Measurements from ENCODE around the gene FNDC5.

FNDC5 gene

DNA sequence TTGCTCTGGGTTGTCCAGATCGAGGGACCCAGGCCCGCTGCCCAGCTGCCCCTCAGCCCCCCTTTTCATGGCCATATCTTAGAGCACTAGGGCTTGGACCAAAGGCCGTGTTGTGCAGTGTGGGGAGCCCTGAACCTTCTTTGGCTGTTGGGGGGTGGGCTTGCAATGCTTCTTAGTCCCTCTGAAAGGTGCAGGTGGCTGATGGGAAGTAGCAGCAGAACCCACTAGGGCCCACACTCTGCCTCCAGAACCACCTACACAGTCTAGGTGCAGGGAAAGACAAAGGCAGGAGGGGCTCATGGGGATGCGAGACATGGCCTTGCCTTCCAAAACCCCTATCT, 13.3 kb upstream of the FNDC5 start:
- no peak for DNase-seq (ENCODE audit: low read depth)

DNA sequence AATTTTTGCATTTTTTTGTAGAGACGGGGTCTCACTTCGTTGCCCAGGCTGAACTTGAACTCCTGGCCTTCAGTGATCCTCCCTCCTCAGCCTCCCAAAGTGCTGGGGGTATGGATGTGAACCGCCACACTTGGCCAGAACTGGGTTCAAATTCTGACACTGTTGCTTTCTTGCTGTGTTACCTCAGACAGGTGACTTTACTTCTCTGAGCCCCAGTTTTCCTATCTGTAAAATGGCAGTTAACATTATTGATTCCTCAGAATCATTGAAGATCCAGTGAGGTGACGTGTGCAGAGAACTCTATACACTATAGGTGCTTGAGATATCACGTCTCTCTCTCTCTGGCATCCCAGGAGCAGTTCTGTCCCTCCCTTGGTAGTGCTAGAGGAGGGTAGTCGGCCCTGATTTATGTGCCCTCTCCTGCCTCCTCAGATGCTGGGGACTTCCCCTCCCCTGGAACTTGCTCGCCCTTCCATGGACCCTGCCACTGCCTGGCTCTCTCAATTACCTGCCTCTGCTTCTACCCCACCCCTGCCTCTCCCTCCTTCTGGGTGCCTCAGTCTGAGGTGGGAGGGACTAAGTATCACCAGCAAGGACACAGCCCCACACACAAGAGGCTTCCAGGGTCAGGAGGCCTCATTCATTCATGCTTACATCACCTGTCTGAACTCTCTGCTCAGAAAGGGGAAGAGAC, 12.8 kb upstream of the FNDC5 start:
- no peak for DNase-seq (ENCODE audit: low read depth)

DNA sequence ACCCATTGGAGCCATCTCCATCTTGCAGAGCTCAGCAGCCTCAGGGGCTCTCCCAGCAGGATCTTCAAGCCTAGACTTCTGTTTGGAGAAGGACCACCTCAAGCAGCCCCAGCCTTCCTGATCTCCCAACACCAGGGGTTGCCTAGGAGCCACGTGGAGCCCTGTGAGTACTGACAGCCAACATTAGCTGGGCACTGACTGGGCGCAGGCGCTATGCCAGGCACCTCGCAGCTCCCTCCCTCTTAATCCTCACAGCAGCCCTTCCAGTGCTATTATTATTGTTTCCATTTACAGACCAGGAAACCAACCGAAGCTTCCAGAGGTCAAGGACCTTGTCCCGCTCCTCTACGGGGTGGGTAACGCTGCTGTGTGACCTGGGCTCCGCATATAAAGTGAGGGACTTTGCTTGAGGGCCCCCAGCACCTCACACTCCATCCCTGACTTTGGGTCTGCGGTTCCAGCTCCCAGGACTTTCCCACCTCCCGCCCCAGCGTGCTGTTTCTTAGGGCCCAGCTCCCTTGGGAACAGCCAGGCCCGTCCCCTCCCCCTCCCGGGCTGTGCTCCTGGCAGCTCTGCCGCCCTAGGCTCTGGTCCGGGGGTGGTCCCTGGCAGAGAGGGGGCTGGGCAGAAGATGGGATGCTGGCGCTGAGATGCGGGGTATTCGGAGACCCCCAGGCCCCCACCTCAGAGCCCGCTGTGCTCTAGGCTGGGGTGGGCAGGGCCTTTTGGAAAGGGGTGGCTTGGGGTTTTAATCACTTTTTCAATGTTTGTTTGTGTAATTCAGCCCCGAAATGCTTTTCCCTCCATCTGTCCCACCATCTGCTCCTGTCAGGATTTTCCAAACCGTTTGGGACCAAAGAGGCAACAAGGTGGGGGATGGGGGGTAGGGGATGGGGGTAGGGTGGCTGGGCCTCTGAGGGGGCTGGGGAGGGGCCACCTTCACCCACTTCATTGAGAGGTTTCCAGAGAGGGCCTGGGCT, 11.4 kb upstream of the FNDC5 start:
- DNase-seq (ENCODE audit: low read depth), result no peak

DNA sequence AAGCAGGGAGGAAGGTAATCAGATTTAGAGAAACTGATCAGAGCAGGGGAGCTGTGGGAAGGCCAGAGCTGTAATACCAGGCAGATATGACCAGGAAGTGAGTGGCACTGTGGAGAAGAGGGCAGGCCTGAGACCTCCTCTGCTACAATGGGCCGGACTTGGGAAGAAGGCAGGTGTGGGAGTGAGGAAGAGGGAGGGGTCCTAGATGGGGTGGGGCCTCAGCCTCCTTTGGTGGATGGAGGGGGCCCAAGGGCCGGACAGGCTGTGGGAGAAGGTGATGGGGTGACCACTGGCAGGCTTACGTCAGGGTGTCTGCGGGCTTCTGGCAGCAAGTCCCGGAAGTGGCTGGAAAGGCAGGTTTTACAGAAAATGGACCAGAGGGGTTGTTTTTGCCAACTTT, 10.6 kb upstream of the FNDC5 start:
- DNase-seq (ENCODE audit: low read depth), result no peak

DNA sequence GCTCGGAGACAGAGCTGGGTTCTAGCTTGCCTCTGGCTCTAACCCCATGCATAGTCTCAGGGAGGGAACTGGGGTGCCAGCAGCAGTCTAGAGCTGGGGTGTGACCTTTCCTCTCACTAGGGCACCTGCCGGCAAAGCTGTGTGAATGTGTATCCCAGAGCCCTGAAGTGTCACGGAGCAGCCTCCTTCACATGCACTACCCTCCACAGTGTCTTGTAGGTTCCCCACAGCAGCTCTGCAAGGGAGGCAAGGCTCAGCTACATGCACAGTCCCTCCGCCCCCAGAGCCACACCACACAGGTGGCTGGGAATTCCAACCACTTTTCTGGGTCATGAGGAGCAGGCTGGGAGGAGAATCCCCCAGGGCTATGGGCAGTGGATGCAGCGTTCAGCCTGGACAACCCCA, 7.9 kb upstream of the FNDC5 start:
- DNase-seq (ENCODE audit: low read depth), result no peak

DNA sequence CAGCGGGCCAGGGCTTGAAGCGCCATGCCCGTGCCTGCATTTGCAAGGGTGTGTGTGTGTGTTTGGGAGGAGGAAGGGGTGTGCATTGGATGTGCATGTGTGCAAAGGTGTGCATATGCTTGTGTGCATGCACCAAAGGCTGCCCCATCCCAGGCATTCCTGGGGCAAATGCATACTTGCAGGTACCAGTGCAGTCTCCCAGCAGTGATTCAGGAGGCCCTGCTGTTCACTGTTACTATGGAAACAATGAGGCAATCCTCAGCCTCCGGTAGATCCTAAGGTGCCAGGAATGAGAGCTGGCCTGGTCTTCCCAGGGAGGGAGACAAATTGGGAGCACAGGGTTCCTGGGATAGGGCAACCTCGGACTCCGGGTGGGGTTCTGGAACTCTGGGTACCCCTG, 7.5 kb upstream of the FNDC5 start:
- DNase-seq (ENCODE audit: low read depth), result peak; percentile 60

DNA sequence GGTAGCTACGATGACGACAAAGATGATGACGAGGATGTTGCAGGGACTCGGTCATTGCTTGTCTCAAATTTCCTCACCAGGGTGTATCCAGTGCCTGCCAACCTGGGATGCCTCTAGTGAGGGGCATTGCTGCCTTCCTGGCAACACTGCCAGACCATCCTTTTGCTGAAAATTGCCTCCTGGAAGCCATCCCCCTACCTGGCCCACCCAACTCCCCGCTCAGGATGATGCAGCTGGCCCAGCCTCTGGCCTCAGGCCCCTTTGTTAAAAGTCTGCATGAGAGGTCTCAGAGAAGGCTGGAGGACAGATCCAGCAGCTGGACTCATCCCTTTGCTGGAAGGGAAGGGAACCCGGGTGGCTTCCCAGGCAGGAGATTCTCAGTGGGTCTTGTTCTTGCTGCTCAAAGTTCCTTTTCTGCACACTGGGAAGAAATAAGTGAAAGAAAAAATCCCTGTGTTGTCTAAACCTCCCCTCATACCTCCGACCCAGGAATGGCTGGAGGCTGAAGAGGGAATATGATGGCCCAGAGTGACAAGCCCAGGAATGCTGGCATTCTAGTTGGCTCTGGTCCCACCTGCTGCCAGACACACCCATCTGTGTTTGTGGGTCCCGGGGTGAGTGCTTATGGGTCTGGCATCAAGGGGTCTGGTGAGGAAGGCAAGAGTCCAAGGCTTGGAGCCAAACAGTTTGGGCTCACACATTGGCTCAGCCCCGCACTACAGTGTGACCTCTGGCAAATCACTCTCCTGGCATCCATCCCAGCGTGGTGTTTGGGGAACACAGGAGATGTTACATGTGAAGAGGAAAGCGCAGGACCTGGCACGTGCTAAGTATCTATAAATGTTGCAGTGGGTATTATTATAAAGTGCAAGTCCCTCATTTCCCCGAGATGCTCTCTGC, 6.7 kb upstream of the FNDC5 start:
- DNase-seq (ENCODE audit: low read depth), result no peak

DNA sequence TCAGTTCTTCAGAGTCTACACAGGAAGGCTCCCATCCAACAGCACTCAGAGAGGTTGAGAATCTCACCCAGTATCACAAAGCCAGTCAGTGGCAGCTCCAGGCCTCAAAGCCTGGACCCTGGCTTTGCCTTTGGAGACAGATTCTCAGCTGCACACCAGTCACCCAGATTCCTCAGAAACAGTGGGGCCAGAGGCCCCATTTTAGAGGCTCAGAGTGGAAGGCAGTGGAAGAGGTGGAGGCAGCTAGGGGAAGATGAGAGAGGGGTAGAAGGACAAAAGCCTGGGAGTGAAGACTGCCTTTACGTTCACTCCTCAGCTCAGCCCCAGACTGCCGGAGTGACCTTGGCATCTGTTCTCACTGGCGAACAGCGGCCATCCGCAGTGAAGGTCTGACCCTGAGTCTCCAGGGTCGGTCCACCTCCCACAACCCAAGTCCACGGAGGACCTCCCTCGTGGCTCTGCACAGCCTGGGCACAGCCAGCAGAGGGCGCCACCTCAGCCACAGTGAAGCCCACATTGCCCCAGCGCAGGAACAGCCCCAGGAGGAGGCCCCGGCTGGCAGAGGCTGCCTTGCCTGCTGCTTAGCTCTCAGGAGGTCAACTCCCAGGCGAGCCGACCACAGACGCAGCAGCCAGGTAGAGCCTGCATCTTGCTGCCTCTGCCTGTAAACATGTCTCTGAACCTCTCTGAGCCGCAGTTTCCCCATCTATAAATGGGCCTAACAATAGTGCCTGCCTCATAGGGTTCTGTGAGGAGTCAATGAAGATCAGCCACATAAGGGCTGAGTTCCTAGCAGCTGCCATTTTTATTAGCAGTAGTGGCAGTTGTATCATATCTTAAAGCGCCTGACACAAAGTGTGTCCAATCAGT, 5.9 kb upstream of the FNDC5 start:
- DNase-seq (ENCODE audit: low read depth), result peak; percentile 62

DNA sequence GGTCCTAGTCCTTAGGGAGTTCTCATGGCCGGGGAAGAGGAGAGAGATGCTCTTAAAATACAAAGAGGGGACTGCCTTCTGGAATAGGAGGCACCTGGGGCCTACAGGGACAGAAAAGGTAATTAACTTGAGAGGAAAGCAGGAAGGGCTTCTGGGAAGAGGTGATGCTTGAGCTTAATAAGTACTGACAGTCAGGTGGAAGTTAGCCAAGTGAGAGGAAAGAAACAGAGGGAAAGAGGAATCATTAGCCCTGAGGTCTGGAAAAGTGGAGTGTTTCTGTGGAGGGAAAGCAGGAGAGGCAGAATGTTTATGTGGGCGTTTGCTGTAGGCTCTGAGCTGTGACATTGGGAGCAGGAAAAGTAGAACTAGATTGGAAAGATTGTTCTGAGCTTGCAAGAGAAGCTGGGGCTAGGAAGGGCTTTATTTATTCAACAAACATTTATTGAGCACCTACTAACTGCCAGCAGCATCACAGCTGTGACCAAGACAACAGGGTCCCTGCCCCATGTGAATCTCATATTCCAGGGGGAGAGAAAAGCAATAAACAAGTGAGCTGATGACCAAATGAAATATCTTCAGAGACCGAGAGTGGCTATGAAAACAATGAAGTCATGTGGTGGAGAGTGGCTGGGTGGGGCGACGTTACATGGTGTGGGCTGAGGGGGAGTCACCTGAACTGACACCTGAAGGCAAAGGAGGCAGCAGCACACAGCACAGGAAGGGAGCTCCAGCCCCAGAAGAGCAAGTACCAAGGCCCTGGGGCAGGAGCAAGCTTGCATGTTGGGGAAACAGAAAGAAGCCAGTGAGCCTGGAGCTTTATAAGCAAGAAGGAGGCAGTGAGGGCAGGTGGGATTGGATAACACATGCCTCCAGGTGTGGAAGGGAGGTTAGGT, 4.4 kb upstream of the FNDC5 start:
- DNase-seq (ENCODE audit: low read depth), result no peak

DNA sequence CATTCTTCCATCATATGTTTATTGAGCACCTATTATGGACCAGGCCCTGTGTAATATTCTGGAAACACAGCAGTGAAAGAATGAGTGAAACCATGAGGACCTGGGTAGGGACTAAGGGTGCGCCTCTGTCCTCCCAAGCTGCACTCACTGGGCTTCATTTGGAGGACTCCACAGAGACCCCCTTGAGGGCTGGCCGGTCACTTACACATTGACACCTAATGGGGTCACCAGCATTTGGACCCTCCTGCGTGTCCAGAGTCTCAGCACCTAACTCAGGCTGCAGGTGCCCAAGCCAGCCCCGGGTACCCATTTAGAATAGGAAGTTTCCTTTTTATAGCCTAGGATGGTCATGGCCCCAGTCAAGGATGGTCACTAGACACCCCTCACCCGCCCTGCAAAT, 2.8 kb upstream of the FNDC5 start:
- DNase-seq (ENCODE audit: low read depth), result no peak

DNA sequence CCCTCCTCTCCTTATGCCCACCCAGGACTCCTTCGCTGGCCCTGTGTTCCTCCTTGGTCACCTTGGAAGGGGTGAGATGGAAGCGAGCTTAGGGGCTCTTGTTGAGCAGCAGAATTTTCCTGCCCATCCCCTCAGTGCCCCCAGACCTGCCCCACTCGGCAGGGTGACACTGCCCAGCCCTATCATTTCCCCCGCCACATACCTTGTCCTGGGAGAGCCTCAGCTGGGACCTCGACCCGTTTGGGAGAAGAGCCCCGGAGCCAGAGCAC, 1.4 kb upstream of the FNDC5 start:
- DNase-seq (ENCODE audit: low read depth), result no peak

DNA sequence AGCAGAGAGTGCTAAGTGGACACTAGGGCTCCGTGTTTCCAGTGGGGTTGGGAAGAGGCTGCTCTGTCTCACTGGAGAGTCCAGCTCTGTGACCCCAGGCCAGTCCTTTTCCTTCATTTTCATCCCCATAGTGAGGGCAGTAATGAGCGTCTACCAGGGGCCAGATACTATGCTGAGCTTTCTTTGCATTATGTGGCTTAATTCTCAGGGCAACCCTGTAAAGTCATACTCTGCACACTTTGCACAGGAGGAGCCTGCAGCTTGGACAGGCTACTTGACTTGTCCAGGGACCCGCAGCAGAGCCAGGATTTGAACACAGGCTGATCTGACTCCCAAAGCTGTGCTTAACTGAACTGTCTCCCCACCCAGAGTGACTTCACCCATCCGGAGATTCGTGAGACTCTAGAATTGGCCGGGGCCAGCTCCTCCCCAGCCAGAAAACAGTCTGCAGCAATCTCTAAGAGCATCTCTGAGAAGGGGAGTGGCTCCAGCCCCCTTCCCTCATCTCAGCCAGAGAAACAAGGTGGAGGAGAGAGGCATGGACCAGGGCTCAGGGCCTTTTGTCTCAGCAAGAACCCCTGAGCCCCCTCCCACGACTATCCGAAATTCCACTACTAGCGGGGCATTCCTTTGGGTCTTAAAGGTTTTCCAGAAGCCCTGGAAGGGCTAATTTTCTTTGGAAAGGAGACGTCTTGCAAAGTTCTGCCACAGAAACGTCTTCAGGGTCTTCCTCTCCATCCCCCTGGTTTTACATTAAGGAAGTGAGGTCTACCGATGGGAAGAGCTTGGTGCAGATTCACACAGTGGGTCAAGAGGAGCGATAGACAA, 866 bp upstream of the FNDC5 start:
- DNase-seq (ENCODE audit: low read depth), result peak; percentile 30

DNA sequence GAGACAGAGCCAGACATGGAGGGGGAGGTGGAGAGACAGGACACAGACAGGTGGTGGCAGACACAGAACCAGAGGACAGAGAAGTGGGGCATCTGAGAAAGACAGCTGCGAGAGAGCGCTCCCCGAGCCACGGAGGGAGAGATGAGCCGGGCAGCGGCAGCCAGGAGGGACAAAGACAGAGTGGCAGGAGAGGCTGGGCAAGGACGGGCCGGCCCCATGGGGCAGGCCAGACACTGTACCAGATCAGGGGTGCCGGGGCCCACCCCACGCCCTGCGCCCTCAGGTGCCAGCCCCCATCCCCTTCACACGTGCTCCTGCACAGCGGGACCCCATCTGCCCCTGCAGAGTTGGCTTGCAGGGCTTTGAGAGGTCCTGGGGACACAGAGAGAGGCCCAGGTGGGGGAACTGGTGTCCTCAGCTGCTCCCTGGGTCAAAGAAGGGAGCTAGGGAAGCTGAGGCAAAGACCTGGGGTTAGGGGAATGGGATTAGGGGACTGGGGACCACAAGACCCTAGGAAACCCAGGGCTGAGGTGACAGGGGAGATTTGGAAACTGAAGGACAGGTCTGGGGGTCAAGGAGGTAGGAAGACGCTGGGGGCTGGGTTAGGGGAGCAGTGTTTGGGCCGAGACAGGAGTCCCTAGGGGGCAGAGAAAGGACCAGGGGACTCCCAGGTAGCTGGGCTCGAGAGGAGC, 643 bp downstream of the FNDC5 start:
- no peak for DNase-seq (ENCODE audit: low read depth)

DNA sequence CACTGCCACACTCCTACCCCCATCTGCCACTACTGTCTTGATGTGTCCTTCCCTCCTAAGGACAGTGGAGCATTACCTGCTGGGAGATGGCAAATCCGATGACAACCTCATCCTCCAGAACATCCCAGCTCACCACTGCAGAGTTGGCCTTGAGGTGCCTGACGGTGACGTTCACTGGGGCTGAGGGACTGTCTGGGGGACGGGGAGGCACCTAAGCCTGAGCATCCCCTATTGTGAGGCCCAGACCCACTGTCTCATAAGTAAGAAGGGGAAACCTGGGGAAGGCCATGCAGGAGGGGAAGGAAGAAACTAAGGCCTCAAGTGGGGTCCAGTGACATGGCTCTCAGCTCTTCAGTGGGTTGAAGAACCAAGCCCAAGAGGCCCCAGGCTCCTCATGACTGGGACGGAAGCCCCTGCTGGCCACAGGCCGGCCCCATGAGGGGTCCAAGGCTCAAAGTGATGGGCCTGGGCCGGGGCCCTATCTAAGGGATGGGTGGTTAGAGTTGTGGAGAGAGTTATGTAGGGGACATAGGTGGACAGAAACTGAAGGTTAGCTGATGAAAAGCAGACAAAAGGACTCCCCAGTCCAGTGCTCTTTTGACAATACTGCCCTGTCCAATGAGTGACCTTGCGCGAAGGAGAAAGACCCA, 1.8 kb downstream of the FNDC5 start:
- no peak for DNase-seq (ENCODE audit: low read depth)

DNA sequence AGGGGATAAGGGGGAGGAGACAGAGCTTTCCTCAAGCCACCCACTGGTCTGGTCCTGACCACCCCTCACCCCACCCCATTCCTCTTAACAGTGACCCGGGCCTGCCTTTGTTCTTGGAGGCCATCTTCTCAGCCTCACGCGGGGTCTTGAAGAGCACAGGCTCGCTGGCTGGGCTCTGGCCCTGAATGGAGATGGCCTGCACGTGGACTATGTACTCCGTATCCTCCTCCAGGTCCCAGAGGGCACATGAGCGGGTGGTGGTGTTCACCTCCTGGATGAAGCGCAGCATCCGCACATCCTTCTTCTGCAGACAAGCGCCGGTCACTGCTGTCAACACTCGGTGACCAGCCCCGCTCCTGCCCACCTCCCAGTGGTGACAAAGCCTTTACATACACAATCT, 2.6 kb downstream of the FNDC5 start:
- DNase-seq (ENCODE audit: low read depth), result no peak

DNA sequence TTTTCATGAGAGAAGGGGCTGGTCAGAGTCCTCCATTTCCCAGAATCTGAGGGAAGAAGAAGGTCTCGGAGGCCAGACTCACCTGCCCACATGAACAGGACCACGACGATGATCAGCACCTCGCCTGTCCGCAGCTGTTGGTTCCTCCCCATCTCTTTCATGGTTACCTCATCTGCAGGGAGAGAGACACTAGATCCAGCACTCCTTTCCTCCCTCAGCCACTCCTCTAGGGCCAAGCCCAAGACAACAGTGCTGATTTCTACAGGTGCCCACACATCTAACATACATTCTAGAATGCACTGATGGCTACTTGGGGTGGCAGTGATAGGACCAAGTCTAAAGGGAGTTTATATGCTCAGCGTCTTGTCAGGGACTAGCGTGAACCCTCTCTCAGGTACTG, 3.0 kb downstream of the FNDC5 start:
- no peak for DNase-seq (ENCODE audit: low read depth)

DNA sequence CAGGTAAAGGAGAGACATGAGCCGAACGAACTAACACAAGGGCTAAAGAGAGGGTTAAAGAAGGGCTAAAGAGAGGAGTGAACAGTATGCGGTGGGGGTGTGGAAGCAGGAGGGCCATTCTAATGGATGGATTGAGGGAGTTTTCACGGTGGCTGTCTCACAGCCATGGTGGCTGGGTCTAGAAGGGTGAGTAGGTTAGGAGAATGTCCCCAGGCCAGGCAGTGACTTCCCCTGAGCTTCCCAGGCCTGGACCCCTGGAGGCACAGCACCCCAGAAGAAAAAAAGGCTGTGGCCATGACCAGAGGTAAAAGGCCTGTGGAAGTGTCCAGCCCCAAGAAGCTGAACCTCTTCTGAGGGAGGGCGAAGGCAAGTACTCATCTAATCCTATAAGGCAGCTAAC, 3.6 kb downstream of the FNDC5 start:
- no peak for DNase-seq (ENCODE audit: low read depth)

DNA sequence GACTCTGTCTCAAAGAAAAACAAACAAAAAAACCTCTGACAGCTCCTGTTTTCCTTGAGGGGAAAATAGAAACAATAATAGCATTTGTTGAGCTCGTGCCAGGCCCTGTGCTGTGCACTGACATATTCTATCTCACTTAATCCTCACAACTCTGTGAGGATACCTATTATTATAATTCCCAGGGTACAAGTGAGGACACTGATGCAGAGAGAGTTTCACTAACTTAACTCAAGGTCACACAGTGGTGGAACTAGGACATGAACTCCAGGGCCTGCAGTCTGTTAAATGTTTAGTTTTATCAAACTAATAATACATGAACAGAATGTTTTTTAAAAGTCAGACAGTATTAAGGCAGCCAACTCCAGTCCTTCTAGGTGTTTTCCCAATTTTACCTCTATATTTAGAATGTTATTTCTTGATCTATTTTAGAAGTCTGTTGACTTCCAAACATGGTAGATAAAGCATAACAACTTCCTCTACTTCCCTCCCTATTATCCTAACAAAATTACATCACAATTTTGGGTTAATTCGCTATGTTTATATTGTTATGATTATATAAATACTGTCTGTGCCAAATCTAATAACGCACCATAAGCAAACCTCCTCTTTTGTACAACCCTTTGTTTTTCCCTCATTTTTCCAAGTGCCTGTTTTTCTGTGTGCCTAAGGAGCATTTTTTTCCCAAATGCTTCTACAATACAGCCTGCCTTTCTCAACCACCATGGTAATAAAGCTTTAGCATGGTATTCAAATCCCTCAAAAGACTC, 4.9 kb downstream of the FNDC5 start:
- no peak for DNase-seq (ENCODE audit: low read depth)
